HG03159 (cell line): Measurements from ENCODE around the gene PTK6.
"Not testable (repeated sequence)": the region's sequence is repeated elsewhere in the genome, so short reads cannot be mapped to it uniquely, and the experiment has no call there.

Experiments
- ATAC-seq: cut with Tn5 transposase; IDR thresholded peaks from one replicate; pipeline ENCODE4 v1.9.1; 2021; ENCODE audit warnings: mild to moderate bottlenecking, moderate library complexity; ENCODE audit not compliant: unreplicated experiment

PTK6 gene

DNA sequence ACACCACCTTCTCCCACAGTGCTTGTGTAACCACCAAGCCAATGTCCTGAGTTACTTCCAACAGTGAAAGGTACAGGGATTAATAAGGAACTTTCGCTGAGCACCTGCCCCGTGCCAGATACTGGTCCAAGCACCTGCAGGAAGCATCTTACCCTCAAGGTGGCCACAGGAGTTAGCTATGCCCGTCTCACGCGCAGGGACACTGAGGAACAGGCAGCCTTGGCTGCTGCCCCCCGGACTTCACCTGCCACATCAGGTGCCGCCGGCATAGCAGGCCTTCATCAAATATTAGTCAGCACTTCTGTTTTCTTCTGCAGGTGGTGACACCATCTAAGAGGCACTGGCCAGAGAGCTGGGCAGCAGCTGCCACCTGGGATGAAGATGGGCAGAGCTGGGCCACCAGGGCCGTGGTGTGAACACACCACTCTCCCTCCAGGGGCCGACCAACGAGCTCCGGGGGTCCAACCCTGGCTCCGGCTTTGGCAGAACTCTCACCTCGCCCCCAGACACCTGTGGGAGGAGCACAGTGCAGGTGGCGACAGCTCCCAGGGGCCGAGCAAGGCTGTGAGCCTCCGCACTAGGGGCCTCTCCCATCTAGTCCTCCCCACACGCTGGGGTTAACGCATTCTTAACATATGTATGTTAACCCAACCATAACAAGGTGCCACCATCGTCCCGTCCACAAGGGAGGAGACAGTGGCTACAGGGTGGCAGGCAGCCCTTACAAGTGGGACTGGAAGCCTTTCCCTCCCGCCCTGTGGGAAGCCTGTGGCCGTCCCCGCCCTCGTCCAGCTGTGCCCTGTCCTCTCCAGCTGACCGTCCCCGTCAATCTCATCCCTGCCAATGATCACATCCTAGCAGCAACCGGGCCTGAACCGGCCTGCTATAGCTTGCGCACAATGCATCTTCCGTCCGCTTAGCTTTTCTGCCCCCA lies 19.5 kb downstream of the PTK6 start:
- no peak for ATAC-seq

DNA sequence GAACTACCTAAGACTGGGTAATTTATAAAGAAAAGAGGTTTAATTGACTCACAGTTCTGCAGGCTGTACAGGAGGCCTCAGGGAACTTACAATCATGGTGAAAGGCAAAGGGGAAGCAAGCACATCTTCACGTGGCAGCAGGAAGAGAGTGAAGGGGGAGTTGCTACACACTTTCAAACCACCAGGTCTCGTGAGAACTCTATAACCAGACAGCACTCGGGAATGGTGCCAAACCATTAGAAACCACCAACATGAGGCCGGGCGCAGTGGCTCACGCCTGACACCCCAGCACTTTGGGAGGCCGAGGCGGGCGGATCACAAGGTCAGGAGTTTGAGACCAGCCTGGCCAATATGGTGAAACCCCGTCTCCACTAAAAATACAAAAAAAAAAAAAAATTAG lies 22.7 kb downstream of the PTK6 start:
- ATAC-seq: not testable (repeated sequence)

DNA sequence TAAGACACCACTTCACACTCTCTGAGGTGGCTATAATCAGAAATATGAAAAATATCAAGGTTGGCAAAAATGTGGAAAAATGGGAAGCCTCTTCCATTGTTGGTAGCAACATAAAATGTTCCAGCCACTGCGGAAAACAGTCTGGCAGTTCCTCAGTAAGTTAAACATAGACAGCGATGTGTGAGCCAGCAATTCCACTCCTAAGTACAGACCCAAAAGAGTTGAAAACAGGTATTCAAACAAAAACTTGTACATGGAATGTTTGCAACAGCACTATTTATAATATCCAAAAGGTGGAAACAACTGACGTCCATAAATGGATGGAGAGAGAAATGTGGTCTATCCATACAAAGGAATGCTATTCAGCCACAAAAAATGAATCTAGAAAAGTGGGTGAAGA lies 24.0 kb downstream of the PTK6 start:
- no peak for ATAC-seq

DNA sequence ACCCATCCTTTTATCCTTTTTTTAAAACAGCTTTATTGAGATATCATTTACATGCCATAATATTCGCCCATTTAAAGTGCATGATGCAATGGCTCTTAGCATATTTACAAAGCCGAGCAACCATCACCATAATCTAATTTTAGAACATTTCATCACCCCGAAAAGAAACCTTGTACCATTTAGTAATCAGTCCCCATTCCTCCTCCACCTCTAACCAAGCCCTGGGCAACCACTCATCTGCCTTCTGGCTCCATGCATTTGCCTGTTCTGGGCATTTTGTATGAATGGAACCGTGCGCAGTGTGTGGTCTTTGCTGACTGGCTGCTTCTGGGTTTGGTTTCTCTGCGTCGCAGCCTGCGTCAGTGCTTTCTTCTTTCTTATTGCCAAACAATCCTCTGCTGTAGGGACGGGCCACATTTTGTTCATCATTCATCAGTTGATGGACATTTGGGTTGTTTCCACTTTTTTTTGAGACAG lies 28.1 kb downstream of the PTK6 start:
- ATAC-seq: no peak

DNA sequence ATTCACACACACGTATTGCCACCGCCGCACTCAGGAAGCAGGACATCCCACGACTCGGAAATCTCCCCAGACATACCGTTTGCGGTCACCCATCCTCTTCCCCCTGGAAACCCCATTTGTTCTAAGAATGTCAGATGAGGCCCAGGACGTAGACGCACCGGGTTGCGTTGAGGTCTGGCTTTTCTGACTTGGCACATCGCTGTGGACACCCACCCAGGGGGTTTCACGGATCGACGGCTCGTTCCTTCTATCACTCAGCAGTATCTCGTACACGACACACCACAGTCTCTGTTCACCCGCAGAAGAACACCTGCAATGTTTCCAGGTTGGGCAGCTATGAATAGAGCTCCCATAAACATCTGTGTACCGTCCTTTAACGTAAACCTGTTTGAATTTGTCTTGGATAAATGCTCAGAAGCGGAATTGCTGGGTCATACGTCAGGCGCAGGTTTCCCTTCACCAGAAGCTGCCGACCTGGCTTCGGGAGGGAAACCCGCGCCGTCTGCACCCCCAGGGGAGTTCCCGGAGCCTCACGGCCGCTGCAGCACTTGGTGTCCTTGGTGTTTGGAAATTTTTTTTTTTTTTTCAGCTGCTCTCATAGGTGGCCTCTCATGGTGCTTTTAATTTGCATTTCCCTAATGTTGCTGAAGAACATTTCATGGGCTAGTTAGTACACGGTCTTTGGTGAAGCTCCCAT lies 29.0 kb downstream of the PTK6 start:
- no peak for ATAC-seq

DNA sequence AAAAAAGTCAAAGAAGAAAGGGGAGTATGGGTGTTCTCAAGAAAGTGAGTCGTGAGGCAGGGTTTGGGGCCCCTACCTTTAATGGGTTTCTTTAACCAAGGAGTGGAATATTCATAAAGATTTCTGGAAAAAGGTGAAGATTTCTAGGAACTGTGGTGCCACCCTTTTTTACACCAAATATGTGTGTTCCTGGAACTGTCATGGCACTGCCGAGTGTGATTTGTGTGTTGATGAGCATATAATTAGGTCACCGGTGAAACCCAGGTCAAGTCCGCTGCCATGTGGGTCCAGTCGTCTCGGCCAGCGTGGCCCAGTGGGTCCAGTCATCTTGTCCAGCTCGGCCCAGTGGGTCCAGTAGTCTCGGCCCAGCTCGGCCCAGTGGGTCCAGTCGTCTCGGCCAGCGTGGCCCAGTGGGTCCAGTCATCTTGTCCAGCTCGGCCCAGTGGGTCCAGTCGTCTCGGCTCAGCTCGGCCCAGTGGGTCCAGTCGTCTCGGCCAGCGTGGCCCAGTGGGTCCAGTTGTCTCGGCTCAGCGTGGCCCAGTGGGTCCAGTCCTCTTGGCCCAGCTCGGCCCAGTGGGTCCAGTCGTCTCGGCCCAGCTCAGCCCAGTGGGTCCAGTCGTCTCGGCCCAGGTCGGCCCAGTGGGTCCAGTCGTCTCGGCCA lies 30.0 kb downstream of the PTK6 start:
- ATAC-seq: no peak

DNA sequence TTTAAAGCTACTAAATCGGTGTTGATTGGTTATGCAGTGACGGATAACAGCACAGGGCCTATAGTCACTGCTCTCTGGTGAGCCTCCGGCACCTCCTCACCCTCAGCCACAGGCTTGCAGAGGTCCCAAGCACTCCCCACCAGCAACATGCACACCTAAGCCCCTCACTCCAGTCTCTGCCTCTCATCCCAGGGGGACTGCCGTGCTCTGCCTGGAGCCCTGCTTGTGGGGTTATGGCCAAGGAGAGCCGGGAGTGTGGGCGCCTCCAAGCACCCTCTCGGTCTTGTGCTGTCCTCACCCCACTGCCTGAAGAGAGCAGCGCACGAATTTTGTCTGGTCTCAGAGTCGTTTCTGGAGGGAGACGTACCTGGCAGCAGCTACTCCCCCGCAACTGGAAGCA lies 31.5 kb downstream of the PTK6 start:
- no peak for ATAC-seq

DNA sequence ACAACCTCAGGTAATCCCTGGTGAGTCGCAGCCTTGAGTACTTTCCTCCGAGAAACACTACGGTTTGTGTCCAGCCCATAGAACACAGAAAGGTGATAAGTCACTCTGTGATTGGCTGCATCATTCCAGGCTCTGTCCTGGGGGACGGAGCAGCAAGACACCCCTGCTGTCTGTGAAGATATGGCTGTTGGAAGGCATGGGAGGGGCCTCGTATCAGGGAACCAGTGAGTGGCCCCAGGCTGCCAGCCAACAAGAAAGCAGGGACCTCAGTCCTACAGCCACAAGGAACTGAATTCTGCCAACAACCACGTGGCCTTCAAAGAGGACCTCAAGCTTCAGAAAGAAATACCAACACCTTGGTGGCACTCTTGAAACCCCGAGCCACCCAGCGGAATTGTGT lies 31.9 kb downstream of the PTK6 start:
- ATAC-seq: no peak

DNA sequence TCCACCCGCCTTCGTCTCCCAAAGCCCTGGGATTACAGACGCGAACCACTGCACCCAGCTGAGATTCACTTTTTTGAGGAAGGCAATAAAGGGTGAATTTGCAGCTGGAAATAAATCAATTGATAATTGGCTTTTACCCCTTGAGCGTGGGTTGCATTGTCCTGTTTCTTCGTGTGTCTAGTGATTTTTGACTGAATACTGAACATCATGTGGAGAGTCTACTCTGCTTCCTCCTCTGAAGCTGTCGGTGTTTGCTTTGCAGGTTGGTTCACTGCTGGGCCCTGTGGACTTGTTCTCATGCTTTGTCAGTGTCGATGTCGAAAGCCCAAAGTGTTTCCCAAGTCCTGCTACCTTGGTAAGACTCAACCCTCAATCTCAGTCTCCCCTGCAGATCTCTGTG lies 32.5 kb downstream of the PTK6 start:
- ATAC-seq: no peak

DNA sequence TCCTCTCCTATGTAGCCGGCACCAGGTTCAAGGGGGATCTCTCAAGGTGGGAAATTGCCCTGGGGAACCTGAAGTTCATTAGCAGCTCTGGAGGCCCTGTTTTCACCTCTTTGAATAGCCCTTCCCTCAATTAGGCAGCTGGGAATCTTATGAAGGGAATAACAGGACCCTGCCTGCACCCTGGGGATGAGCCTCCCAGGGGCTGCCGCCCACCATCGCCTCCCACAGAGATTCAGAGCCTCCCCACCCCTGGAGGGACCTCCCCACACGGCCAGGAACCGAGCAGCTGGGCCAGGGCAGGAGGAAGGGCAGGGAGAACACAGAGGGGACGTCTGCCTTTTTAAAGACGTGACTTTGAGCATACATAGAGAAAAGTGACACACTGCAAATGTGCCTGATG lies 33.7 kb downstream of the PTK6 start:
- no peak for ATAC-seq

DNA sequence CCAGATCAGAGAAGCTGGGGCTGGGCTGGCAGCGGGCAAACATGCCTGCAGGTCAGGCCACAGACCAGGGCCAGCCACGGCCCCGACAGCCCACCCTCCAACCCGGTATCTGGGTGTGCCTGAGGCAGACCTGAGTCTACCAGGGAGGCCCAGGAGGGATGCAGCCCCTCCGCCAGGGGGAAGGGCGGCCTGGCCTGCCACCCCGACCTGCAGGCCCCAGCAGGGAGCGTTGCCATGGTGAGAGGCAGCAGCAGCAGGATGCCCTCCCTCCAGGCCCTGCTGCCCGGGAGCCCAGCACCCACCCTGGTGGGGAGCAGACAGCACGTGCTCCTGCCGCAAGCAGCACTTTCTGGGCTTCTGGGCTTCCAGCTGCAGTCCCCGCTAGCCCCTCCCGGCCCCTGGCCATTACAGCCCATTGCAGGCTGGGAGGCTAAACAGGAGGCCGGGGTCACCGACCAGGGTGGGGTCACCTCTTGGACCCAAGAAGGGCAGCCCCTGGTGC lies 34.5 kb downstream of the PTK6 start:
- no peak for ATAC-seq

DNA sequence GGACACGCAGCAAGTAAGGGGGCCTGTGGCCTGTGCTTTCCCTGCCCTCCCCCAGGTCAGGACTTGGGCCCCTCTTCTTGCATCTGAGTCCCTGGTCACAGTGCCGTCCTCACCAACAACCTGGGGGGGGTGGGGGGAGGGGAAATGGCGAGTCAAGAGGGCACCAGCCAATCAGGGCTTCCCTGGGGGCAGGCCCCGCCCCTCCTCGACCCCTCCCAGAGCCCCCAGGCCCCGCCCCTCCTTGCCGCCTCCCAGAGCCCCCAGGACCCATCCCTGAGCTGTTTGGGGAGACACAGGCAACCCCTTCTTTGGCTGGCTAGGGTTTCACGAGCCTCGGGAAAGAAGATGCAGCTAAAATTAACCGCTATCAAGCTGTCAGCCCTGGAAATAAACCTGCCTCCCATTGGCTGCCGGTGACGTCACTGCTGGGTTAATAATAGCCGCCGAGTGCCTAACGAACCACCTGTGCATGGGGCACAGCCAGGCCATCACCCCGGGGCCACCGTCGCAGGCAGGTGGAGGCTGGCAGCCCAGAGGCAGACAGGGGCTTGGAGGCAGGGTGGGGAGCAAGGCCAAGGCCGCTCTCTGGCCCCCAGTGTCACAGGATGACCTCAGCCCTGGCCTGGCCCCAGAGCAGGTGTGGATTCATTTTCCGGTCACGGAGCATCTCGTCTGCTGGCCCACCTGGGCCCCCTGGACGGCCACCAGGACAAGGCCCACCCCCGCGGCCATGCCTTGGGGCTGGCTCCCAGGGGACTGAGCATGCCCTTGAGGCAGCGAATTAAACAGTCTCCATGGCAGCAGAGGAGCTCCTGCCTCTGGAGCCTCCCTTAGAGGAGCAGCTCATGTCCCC lies 35.1 kb downstream of the PTK6 start:
- no peak for ATAC-seq

DNA sequence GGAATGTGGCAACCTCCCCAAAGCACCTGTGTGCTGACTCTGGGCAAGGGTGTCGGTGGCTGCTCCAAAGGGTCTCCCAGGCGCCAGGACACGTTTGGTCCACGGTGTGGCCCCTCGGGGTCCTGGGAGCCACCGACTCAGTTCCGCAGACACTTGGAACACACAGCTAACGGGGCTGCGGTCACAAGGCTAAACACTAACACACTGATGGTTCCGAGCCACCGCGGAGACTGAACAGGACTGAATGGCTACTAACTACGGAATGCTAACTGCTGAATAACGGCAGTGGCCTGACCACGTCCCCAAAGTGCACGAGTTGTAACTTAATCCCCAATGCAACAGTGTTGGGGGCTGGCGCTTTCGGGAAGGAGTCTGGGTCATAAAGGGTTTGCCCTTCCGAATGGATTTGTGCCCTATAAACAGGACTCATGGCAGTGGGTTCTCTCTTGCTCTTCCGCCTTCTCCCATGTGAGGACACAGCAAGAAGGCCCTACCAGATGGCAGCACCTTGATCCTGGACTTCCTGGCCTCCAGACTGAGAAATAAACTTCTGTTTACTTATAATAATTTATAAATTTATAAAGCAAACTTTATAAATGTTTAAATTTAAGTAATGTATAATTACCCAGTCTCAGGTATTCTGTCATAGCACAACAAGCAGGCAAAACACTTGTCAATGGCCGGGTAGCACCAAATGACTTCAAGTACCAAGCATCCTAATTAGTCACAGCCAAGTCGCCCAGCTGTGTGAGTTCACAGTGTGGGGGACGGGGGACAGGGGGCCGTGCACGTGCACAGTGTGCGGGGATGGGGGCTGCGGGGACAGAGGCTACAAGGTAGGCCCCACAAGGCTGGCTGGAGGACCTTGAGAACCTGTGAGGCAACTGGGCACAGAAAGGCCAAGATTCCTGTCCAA lies 36.0 kb downstream of the PTK6 start:
- no peak for ATAC-seq

DNA sequence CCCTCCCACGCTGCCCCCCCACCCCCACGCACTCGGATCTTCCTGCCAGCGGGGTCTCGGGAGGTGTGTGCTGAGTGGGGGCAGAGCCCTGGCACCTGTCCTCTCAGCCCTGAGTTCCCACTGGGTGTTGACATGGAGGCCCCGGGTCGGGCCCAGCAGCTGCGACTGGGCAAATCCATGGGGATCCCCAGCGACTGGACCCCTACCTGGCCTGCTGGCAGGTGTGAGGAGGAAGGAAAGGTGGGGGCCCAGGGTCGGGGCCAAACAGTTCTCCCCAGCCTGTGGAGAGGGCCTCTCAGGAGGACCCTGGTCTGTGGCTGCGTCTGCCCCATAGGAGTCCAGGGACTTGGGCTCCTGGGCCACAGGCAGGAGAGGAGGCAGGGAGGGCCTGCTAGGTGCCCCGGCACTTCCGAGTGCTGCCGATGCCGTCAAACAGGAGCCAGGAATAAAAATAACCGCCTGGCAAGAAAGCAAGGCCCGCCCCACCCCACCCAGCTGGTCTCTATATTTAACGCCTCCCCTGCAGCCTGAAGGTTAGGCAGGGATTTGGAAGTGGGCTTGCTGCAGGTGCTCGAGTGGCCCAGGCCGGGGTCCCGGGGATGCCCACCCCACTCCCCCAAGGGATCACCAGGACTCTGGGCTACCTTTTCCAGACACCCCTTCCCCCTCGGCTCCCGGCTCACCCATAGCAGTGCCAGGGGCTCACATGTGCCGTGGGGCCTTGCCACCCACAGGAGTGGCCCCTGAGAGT lies 36.9 kb downstream of the PTK6 start:
- ATAC-seq: no peak

DNA sequence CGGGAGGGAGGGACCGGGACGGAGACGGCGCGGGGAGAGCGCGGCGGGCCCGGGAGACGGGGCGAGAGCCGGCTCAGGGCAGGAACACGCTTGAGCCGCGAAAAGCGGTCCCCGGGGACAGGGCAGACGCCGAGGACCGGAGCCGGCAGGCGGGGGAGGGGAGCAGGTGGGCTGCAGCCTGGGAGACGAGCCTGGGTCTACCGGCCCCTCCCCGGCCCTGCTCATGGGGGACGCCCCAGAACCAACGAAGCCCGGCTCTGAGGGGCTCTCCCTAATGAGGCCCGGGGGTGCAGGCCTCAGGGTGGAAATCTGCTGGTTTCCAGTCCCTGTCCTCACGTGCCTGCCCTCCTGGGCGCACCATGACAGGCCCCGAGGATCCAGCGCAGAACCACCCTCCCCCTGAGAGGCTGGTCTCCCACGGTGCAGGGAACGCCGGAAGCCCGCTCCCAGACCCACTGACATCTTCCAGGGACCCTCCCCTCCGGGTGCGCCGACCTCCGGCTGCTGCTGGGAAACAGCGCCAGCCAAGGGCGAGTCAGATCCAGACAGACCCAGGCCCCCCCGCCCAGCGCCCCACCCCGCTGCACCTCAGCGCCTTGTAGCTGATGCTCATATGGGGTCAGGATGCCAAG lies 37.7 kb downstream of the PTK6 start:
- ATAC-seq: no peak

DNA sequence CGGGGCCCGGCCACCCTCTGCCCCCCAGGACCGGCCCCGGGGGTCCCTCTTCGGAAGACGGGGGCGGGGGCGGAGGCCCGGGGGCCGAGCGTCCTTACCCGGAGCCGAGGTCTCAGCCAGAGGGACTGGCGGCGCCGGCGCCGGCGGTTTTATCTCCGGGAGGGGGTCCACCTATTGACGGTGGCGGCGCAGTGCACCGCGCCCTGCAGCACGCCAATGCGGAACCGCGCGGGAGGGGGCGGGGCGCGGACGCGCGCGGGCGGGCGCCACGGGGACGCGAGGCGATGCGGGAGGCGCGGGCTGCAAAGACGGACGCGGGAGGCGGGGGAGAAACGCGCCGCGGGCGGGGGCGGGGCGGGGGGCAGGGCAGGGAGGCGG lies 38.2 kb downstream of the PTK6 start, which contains the start of gene EEF1A2:
Gene EEF1A2, minus strand, starts transcription at position 124 of the 378 bp plus-strand sequence. CDS start 1,320 bp downstream, outside the sequence.
- ATAC-seq: no peak

DNA sequence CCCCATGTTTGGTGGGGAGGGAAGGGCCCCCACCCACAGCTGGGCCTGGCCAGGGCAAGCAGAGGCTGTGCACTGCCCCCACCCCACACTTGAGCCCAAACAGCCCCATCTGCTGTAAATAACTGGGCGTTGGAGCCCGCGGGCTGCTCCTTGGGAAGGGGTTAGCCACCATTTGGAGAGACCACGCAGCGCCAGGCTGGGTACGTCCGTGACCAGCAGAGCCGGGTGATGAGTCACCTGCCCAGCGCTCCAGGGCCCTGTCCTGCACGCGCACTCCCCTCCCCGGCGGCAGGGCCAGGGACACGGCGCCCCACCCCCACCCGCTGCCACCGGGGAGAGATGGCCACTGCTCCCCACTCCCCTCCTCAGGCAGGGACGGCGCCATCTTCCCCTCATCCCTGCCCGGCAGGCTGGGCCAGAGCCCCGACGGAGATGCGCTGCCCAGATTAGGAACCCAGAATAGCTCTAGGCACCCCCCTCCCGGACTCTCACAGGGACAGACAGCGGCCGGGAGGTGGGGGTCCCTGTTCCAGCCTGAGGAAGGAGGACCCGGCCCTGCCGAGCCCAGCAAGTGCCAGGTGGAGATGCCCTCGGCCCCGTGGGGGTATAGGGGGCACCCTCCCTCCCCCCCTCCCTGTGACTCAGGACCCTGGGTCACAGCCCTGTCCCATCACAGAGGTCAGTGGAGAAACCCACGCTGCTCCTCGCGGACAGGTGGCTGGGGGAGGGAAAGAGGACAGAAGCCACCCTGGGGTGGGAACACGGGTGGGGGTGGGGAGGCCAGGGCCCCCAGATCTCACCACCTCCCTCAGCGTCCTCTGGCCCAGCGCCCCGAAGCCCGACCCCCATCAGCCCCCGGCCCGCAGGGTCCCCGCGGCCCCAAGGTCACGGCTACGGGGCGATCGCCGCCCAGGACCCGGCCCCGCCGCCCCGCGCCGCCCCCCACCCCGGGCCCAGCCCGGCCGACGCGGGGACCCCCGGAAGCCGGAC lies 38.9 kb downstream of the PTK6 start:
- no peak for ATAC-seq
